ENCODE data around the gene MAP1B. TPM values are rescaled to one million over a fixed set of nuclear protein-coding genes. Genes with fewer than 3 reads are reported as not detected.

Gene MAP1B
- polyA plus RNA-seq, 1 donor (not counting 4 experiments of a cell fraction or from before 2014, with no cell fraction given), result 3.3 TPM

DNA sequence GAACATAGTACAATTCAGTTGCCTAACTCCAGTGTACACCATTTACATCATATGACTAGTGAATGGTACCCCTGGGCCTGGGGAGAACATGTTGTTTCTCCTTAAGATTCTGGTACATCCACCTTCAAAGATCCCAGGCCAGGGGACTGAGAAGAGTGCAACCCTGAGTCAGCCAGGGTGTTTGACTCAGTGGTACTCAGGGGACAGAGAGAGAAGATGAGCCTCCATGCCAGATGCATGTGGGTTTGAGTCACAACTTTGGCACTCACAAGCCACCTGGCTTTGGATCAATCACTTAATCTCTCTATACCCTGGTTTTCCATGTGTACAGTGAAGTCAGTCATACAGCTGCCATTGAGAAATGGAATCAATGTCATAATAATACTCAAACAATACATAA is 53.7 kb downstream of the MAP1B start:
- H4K20me1 ChIP-seq (ENCODE audit: control insufficient read depth, extremely low read depth, insufficient read depth, low read length), result no peaks in the 10 kb centered on the region

DNA sequence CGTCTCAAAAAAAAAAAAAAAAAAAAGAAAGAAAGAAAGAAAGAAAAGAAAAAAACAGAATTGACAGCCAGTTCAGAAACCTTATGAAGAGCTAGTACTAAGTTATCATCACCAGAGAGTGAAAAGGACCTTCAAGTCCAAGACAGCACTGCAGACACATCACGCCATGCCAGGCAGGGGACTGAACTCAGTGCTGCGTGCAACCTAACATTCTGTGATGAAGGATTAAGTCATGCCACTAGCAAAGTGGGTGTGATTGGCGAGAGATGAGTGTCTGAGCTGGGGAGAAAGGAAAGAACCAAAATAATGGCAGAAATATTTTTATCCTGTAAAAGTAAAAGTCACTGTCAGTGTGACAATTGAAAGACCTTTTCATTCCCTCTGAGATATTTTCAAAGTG is 54.7 kb downstream of the MAP1B start:
- H4K20me1 ChIP-seq (ENCODE audit: control insufficient read depth, extremely low read depth, insufficient read depth, low read length), result no peaks in the 10 kb centered on the region
- H3K79me2 ChIP-seq (ENCODE audit: control insufficient read depth, insufficient read depth, low read length), result no peaks in the 10 kb centered on the region

More for the DNA sequence above, 53.7 kb downstream of the MAP1B start:
- dilution Hi-C loops (cut with MboI; ENCODE audit: extremely low pct_ligation_motif_present, low sequenced_read_pairs), result no loop called here
- no peak for TF ChIP-seq EZH2 (IDR thresholded peaks at IDR 0.05; ENCODE audit: low read length)
- TF ChIP-seq, protein P1, sequence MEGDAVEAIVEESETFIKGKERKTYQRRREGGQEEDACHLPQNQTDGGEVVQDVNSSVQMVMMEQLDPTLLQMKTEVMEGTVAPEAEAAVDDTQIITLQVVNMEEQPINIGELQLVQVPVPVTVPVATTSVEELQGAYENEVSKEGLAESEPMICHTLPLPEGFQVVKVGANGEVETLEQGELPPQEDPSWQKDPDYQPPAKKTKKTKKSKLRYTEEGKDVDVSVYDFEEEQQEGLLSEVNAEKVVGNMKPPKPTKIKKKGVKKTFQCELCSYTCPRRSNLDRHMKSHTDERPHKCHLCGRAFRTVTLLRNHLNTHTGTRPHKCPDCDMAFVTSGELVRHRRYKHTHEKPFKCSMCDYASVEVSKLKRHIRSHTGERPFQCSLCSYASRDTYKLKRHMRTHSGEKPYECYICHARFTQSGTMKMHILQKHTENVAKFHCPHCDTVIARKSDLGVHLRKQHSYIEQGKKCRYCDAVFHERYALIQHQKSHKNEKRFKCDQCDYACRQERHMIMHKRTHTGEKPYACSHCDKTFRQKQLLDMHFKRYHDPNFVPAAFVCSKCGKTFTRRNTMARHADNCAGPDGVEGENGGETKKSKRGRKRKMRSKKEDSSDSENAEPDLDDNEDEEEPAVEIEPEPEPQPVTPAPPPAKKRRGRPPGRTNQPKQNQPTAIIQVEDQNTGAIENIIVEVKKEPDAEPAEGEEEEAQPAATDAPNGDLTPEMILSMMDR (optimal IDR thresholded peaks at IDR 0.05 in 1 of 3, IDR thresholded peaks at IDR 0.05 in 1 of 3, conservative IDR thresholded peaks at IDR 0.05 in 1 of 3; ENCODE audit: extremely low read depth in 1 of 3, insufficient read depth in 2 of 3, low read length in 3 of 3), result no peak
- Histone ChIP-seq H3K9ac (ENCODE audit: control insufficient read depth, extremely low read depth, insufficient read depth, low read length) (no peak overlapping the region), H3K4me3 (ENCODE audit: control insufficient read depth in 2 of 3, extremely low read depth in 1 of 3, insufficient read depth in 2 of 3, low read depth in 1 of 3, low read length in 3 of 3) (no peak overlapping the region), H3K27ac (ENCODE audit: control insufficient read depth, insufficient read depth, low read length) (no peak overlapping the region), H3K9me3 (ENCODE audit: control insufficient read depth, low read depth, low read length) (no peaks in the 10 kb centered on the region), H3K9me1 (ENCODE audit: control insufficient read depth, extremely low read depth, insufficient read depth, low read length) (no peaks in the 10 kb centered on the region), H3K36me3 (ENCODE audit: control insufficient read depth in 2 of 2, extremely low read depth in 1 of 2, insufficient read depth in 2 of 2, low read length in 2 of 2) (no peaks in the 10 kb centered on the region), H3K4me2 (ENCODE audit: control insufficient read depth, extremely low read depth, insufficient read depth, low read depth, low read length) (no peak overlapping the region), H3K79me2 (ENCODE audit: control insufficient read depth, insufficient read depth, low read length) (no peaks in the 10 kb centered on the region), H3K27me3 (ENCODE audit: control insufficient read depth, extremely low read depth, insufficient read depth, low read length) (no peaks in the 10 kb centered on the region), H3K4me1 (ENCODE audit: control insufficient read depth, extremely low read depth, insufficient read depth, low read length) (peaks cover 7% of the 10 kb centered on the region), H2AFZ (ENCODE audit: control insufficient read depth, low read length) (no peak overlapping the region)
- FAIRE-seq (no peak), DNase-seq (ENCODE audit: low read depth, low spot score) (no peak)

More for the DNA sequence above, 54.7 kb downstream of the MAP1B start:
- peaks cover 17% of the 10 kb centered on the region for H3K4me1 ChIP-seq (ENCODE audit: control insufficient read depth, extremely low read depth, insufficient read depth, low read length)
- FAIRE-seq (no peak), DNase-seq (ENCODE audit: low read depth, low spot score) (no peak)
- no peaks in the 10 kb centered on the region for H3K27me3 ChIP-seq (ENCODE audit: control insufficient read depth, extremely low read depth, insufficient read depth, low read length)
- dilution Hi-C loops (cut with MboI; ENCODE audit: extremely low pct_ligation_motif_present, low sequenced_read_pairs), result no loop called here
- TF ChIP-seq, protein P1 (optimal IDR thresholded peaks at IDR 0.05 in 1 of 3, IDR thresholded peaks at IDR 0.05 in 1 of 3, conservative IDR thresholded peaks at IDR 0.05 in 1 of 3; ENCODE audit: extremely low read depth in 1 of 3, insufficient read depth in 2 of 3, low read length in 3 of 3), result no peak
- TF ChIP-seq EZH2 (IDR thresholded peaks at IDR 0.05; ENCODE audit: low read length), result no peak
- no peak overlapping the region for H3K4me2 ChIP-seq (ENCODE audit: control insufficient read depth, extremely low read depth, insufficient read depth, low read depth, low read length)
- no peak overlapping the region for H3K9ac ChIP-seq (ENCODE audit: control insufficient read depth, extremely low read depth, insufficient read depth, low read length)
- no peak overlapping the region for H2AFZ ChIP-seq (ENCODE audit: control insufficient read depth, low read length)
- no peaks in the 10 kb centered on the region for H3K9me3 ChIP-seq (ENCODE audit: control insufficient read depth, low read depth, low read length)
- H3K4me3 ChIP-seq (ENCODE audit: control insufficient read depth in 2 of 3, extremely low read depth in 1 of 3, insufficient read depth in 2 of 3, low read depth in 1 of 3, low read length in 3 of 3), result no peak overlapping the region
- no peaks in the 10 kb centered on the region for H3K9me1 ChIP-seq (ENCODE audit: control insufficient read depth, extremely low read depth, insufficient read depth, low read length)
- no peaks in the 10 kb centered on the region for H3K36me3 ChIP-seq (ENCODE audit: control insufficient read depth in 2 of 2, extremely low read depth in 1 of 2, insufficient read depth in 2 of 2, low read length in 2 of 2)
- H3K27ac ChIP-seq (ENCODE audit: control insufficient read depth, insufficient read depth, low read length), result no peak overlapping the region
